BJ (cell line): ENCODE results near the gene COL8A1. TPM values are rescaled to one million over a fixed set of nuclear protein-coding genes. Genes with fewer than 3 reads are reported as not detected.

Source experiments
- CTCF ChIA-PET: fragments of 350-600 bp; formaldehyde crosslinking; extraction: SDS; loops from one replicate; lab custom pipeline; 2021; ENCODE audit warnings: antibody characterized with exemption, inconsistent platforms; lab: Yijun Ruan, JAX
- POLR2A ChIA-PET: fragments of 300-600 bp; sonication (Branson Sonifier 250); formaldehyde crosslinking; extraction: SDS; loops from one replicate; lab custom pipeline; 2021; ENCODE audit warnings: antibody characterized with exemption; lab: Charles Lee
- DNase-seq: peaks from one replicate; pipeline ENCODE4 v3.0.0-alpha.2; 2011; ENCODE audit warnings: low read depth
- H3K27me3 ChIP-seq: 2 replicates; pipeline ENCODE4 v1.6.0; 2011; ENCODE audit warnings: low read length; ENCODE audit not compliant: control insufficient read depth, insufficient read depth
- H3K36me3 ChIP-seq: 2 replicates; pipeline ENCODE4 v1.5.1; 2011; ENCODE audit warnings: low read length; ENCODE audit not compliant: control insufficient read depth, insufficient read depth
- H3K4me3 ChIP-seq: 2 replicates; pipeline ENCODE4 v1.5.1; 2011; ENCODE audit warnings: low read depth, mild to moderate bottlenecking, control low read depth, low read length
- polyA plus RNA-seq: library from polyadenylated mRNA; depleted of rRNA; stranded (reverse); fragments of >200 nt; gene quantifications from 2 replicates; pipeline ENCODE4 v1.2.3, GENCODE V29; 2011
- TF ChIP-seq, protein P1 (sequence below): IDR thresholded peaks from 2 replicates; pipeline ENCODE4 v1.5.1; 2011; ENCODE audit warnings: low read depth, mild to moderate bottlenecking, control low read depth, inconsistent platforms, low read length, moderate library complexity; ENCODE audit not compliant: insufficient read depth

COL8A1 gene
- polyA plus RNA-seq, 1 experiment = 186 TPM

DNA sequence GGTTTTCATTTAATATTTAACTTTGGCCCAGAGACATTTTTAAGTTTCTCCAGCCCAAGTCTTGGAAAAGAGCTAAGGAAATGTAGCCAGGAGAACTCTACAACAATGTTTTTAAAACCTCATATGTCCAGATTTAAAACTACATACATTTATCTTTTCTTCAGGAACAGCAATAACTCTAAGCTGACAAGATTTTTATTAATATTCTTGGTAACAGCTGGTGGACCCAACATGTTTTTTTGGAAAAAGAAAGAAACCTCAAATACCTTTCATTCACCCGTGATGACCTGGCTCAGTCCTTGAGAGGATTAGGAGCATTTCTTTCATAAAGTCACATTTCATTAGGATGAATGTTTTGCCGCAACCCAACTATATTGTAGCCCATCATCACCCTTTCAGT is 128.9 kb downstream of the COL8A1 start:
- Histone ChIP-seq H3K27me3 (no peaks in the 10 kb centered on the region), H3K36me3 (no peaks in the 10 kb centered on the region), H3K4me3 (no peak overlapping the region)
- TF ChIP-seq, protein P1, sequence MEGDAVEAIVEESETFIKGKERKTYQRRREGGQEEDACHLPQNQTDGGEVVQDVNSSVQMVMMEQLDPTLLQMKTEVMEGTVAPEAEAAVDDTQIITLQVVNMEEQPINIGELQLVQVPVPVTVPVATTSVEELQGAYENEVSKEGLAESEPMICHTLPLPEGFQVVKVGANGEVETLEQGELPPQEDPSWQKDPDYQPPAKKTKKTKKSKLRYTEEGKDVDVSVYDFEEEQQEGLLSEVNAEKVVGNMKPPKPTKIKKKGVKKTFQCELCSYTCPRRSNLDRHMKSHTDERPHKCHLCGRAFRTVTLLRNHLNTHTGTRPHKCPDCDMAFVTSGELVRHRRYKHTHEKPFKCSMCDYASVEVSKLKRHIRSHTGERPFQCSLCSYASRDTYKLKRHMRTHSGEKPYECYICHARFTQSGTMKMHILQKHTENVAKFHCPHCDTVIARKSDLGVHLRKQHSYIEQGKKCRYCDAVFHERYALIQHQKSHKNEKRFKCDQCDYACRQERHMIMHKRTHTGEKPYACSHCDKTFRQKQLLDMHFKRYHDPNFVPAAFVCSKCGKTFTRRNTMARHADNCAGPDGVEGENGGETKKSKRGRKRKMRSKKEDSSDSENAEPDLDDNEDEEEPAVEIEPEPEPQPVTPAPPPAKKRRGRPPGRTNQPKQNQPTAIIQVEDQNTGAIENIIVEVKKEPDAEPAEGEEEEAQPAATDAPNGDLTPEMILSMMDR = no peak
- no peak for DNase-seq
- POLR2A ChIA-PET = no interaction called here
- CTCF ChIA-PET = interaction anchor here (0.7 to 1.3 kb wide), 3 partner anchors 9 to 566 kb away, joined by 3 to 4 read pairs (median 3); no protein-coding TSS in a partner anchor

- CTCF ChIA-PET = interaction anchor here (1.3 kb wide), 1 partner anchor 269 kb away, joined by 3 read pairs; no protein-coding TSS in a partner anchor
- H3K4me3 ChIP-seq = no peak overlapping the region
- H3K36me3 ChIP-seq = no peaks in the 10 kb centered on the region
- POLR2A ChIA-PET = no interaction called here
- DNase-seq = no peak
- H3K27me3 ChIP-seq = no peaks in the 10 kb centered on the region
- TF ChIP-seq, protein P1 = no peak
These were observed 129.7 kb downstream of the COL8A1 start for GRCh38 chr3:99768126-99768525.

DNA sequence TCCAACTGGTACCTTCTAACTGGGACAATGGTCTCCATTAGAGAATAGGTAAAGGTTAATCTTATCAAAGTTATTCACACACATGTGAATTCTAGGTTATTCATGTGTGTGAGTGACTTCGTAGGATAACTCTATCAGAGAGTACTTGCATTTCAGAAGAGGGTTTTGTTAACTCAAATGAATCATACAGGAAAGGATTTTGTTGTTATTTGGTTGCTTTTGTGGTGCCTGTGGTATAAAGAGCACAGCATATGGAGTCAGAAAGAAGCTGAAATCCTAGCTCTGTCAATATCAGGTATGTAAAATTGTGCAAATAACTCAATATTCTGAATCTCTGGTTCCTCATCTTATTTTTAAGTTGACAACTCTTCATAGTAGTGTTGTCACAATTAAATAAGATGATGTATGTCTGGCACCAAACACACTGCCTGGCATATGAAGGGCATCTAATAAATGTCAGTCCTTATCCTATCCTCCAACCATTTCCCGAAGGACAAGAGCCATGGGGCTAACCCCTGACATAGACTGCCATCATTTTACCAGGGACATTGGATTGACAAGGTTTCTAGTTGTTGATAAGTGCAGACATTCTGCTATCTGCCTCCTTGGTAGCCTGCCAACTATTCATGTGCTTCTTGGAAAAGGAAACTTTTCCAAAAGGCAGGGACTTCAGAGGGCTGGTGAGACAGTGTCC is 130.6 kb downstream of the COL8A1 start:
- ChIA-PET CTCF (interaction anchor here (1.5 kb wide), 1 partner anchor 12 kb away, joined by 3 read pairs; no protein-coding TSS in a partner anchor), POLR2A (no interaction called here)
- TF ChIP-seq, protein P1 = no peak
- no peaks in the 10 kb centered on the region for H3K27me3 ChIP-seq
- no peaks in the 10 kb centered on the region for H3K36me3 ChIP-seq
- no peak overlapping the region for H3K4me3 ChIP-seq
- no peak for DNase-seq

GRCh38 chr3:99772171-99772570 is 133.8 kb downstream of the COL8A1 start:
- H3K4me3 ChIP-seq = no peak overlapping the region
- ChIA-PET POLR2A (no interaction called here), CTCF (no interaction called here)
- no peaks in the 10 kb centered on the region for H3K36me3 ChIP-seq
- DNase-seq = no peak
- no peaks in the 10 kb centered on the region for H3K27me3 ChIP-seq
- TF ChIP-seq, protein P1 = no peak

DNA sequence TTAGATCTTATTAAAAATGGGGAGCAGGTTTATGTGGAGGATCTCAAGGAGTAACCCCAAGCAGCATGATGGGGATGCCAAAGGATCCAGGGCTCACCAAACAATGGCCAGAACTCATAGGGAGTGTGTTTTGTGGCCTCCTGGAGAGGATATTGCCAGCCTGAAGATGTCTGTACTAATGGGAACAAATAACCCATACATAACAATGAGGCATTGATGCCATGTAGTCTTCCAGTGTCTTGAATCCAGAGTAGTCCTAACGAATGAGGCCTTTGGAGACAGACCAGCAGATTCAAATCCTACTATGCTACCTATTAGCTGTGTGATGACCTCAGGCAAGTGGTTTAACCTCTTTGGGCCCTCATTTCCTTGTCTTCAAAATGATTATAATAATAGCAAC is 134.3 kb downstream of the COL8A1 start:
- Histone ChIP-seq H3K36me3 (no peaks in the 10 kb centered on the region), H3K4me3 (no peak overlapping the region), H3K27me3 (no peaks in the 10 kb centered on the region)
- CTCF ChIA-PET = no interaction called here
- no peak for DNase-seq
- TF ChIP-seq, protein P1 = no peak
- POLR2A ChIA-PET = no interaction called here
